Testis (tissue), 3 donors: ENCODE measurements around the gene FAM193A. TPM values are rescaled to one million over a fixed set of nuclear protein-coding genes. Genes with fewer than 3 reads are reported as not detected.
"Not testable (repeated sequence)": the region's sequence is repeated elsewhere in the genome, so short reads cannot be mapped to it uniquely, and the experiment has no call there.

Source experiments
- DNase-seq: peaks from one replicate; pipeline ENCODE4 v3.0.0-alpha.2; 2019
- H3K27ac ChIP-seq, 2 donors: fragments of 200-600 bp; sonication (generic); one replicate each; pipeline ENCODE4 v1.5.1; 2019
- H3K27me3 ChIP-seq: fragments of 200-600 bp; sonication (generic); one replicate; pipeline ENCODE4 v1.5.1; 2019
- H3K36me3 ChIP-seq: fragments of 200-600 bp; sonication (generic); one replicate; pipeline ENCODE4 v1.5.1; 2017; ENCODE audit warnings: low read depth; ENCODE audit errors: missing control alignments
- H3K4me1 ChIP-seq: fragments of 200-600 bp; sonication (generic); one replicate; pipeline ENCODE4 v1.5.1; 2019
- H3K4me3 ChIP-seq, 2 donors: fragments of 200-600 bp; sonication (generic); one replicate each; pipeline ENCODE4 v1.5.1; 2017 to 2019
- H3K9me3 ChIP-seq: fragments of 200-600 bp; sonication (generic); one replicate; pipeline ENCODE4 v1.5.1; 2017
- POLR2A ChIP-seq: fragments of 450-650 bp; IDR thresholded peaks from one replicate; pipeline ENCODE4 v1.6.1; 2017; ENCODE audit warnings: antibody characterized with exemption, mild to moderate bottlenecking, moderate library complexity
- WGBS, 2 donors: methylation state at CpG; one replicate each; pipeline ENCODE4 v1.1.5; 2018; 5-methylcytosine and 5-hydroxymethylcytosine counted together
- intact Hi-C: fragments of 100-400 bp; cut with DNase I; formaldehyde crosslinking; loops from one replicate; pipeline ENCODE4 v1.15.1; 2023; ENCODE audit warnings: low total_unique reads
- polyA plus RNA-seq: library from polyadenylated mRNA; stranded (reverse); fragments of 350-450 nt; fragmentation: Illumina TruSeq; extraction: RNeasy Lipid Tissue Mini Kit (QIAGEN cat#74804); gene quantifications from one replicate; pipeline ENCODE4 v1.2.3, GENCODE V29; 2014; ENCODE audit warnings: low read depth, low replicate concordance; ENCODE audit not compliant: insufficient read depth
- total RNA-seq, 2 donors: library from RNA; depleted of rRNA; stranded (reverse); fragments of >200 nt; gene quantifications; one replicate each; pipeline ENCODE4 v1.2.3, GENCODE V29; 2016
- TF ChIP-seq, protein P1 (sequence below), 3 experiments: fragments of 450-650 bp in 2 of 3; fragments of 200-600 bp in 1 of 3; sonication (generic) in 1 of 3; IDR thresholded peaks; one replicate each; pipeline ENCODE4 v1.5.1; 2016 to 2019; ENCODE audit warnings: antibody characterized with exemption in 3 of 3, mild to moderate bottlenecking in 2 of 3, moderate library complexity in 1 of 3

FAM193A gene
- total and polyA plus RNA-seq, 3 donors from 2014 or later = 50.4 to 92.4 (median 78.7) TPM

DNA sequence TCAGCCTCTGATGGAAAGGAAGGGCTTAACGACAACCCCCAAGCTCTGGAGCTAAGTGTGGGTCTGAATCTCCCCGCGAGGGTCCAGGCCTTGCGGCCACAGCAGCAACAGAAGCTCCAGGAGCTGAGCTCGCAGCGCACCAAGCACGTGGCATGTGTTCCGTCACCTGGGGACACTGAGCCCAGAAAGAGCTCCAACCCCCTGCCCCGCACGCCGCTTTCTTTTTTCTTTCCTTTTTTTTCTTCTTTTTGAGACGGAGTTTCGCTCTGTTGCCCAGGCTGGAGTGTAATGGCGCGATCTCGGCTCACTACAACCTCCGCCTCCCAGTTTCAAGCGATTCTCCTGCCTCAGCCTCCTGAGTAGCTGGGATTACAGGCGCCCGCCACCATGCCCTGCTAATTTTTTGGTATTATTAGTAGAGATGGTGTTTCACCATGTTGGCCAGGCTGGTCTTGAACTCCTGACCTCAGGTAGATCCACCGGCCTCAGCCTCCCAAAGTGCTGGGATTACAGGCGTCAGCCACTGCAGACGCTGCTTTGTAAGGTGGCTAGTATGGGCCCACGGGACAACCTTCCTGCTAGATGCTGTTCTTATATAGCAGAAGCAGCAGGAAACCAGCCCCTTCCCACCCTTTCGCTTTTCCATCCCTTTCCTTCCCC, 220.4 kb downstream of the FAM193A start:
- Histone ChIP-seq H3K27ac (peak overlapping the region; percentile 38 to 55), H3K4me3 (peak overlapping the region; percentile 56 to 79), H3K4me1 (peaks cover 12% of the 10 kb centered on the region), H3K36me3 (no peaks in the 10 kb centered on the region), H3K9me3 (no peaks in the 10 kb centered on the region), H3K27me3 (no peaks in the 10 kb centered on the region)
- intact Hi-C loops = no loop called here
- 43 to 49% methylated on average over 24 to 25 of the region's 25 CpGs for WGBS, 2 donors
- no peak for TF ChIP-seq POLR2A
- TF ChIP-seq, protein P1, sequence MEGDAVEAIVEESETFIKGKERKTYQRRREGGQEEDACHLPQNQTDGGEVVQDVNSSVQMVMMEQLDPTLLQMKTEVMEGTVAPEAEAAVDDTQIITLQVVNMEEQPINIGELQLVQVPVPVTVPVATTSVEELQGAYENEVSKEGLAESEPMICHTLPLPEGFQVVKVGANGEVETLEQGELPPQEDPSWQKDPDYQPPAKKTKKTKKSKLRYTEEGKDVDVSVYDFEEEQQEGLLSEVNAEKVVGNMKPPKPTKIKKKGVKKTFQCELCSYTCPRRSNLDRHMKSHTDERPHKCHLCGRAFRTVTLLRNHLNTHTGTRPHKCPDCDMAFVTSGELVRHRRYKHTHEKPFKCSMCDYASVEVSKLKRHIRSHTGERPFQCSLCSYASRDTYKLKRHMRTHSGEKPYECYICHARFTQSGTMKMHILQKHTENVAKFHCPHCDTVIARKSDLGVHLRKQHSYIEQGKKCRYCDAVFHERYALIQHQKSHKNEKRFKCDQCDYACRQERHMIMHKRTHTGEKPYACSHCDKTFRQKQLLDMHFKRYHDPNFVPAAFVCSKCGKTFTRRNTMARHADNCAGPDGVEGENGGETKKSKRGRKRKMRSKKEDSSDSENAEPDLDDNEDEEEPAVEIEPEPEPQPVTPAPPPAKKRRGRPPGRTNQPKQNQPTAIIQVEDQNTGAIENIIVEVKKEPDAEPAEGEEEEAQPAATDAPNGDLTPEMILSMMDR (IDR thresholded peaks at IDR 0.05) = no peak
- no peak for DNase-seq

DNA sequence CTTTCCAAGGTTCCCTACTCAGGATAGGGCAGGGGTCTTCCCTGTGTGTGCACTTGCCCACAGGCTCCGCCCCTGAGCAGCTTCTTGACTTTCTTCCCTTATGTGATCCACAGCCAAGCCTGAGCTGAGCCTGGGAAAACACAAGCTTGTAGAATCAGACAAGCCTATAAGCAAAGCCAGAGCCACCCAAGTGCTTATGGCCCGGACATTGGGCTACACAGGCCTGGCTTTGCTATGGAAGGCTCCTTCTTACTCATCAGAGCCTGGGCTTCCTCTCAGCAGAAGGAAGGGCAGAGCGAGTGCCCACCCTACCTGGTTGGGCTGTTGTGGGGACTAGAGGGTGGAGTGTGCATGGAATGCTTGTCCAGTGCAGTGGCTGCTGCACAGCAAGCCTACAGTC, 221.0 kb downstream of the FAM193A start:
- no peaks in the 10 kb centered on the region for H3K36me3 ChIP-seq
- TF ChIP-seq, protein P1 (IDR thresholded peaks at IDR 0.05) = no peak
- TF ChIP-seq POLR2A = no peak
- DNase-seq = no peak
- H3K27me3 ChIP-seq = no peaks in the 10 kb centered on the region
- no peaks in the 10 kb centered on the region for H3K9me3 ChIP-seq
- intact Hi-C loops = no loop called here
- 90 to 93% methylated on average over 2 to 3 of the region's 3 CpGs for WGBS, 2 donors
- H3K27ac ChIP-seq = no peak overlapping the region
- H3K4me3 ChIP-seq = no peak overlapping the region
- peaks cover 8% of the 10 kb centered on the region for H3K4me1 ChIP-seq

DNA sequence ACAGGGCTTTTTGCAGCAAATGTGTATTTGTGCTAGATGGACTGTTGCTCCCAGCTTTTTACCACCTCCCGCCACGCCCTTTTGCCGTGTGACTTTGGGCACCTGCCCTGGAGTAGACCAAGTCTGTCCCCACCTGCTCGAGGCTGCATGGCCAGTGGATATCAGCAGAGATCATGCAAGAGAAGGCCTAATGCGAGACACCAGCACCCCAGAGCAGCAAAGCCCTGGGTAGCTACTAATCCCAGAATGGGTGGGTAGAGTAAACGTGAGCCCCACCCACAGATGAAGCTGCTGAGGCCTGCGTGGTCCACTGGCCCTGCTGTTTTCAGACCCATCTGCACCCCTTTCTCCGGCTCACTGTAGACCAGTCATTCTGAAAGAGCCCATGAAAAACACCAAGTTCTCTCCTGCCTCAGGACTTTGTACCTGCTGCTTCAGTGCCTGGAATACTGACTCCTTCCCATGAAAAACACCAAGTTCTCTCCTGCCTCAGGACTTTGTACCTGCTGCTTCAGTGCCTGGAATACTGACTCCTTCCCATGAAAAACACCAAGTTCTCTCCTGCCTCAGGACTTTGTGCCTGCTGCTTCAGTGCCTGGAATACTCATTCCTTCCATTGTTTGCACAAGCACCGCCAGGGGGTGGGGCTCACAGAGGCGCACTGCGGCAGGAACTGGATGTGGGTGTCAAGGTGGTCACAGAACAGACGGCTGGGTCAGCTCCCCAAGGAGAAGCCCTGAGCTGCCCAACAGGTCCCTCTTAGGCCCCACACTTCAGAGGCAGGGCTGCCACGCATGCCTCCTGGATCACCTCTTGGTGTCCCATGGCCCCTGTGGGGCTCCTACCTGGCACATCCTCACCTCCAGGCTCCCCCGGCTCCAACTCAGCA, 224.8 kb downstream of the FAM193A start:
- H3K4me3 ChIP-seq = no peak overlapping the region
- no peak for TF ChIP-seq POLR2A
- TF ChIP-seq, protein P1 (IDR thresholded peaks at IDR 0.05) = no peak
- no peak for DNase-seq
- H3K27ac ChIP-seq = no peak overlapping the region
- WGBS, 2 donors = 90 to 92% methylated on average over 11 to 14 of the region's 14 CpGs
- no peaks in the 10 kb centered on the region for H3K36me3 ChIP-seq
- H3K4me1 ChIP-seq = peaks cover 4% of the 10 kb centered on the region
- no peaks in the 10 kb centered on the region for H3K27me3 ChIP-seq
- intact Hi-C loops = loop anchor here (10.0 kb wide), 2 partner anchors 174 to 284 kb away; no protein-coding TSS in a partner anchor
- H3K9me3 ChIP-seq = no peaks in the 10 kb centered on the region

DNA sequence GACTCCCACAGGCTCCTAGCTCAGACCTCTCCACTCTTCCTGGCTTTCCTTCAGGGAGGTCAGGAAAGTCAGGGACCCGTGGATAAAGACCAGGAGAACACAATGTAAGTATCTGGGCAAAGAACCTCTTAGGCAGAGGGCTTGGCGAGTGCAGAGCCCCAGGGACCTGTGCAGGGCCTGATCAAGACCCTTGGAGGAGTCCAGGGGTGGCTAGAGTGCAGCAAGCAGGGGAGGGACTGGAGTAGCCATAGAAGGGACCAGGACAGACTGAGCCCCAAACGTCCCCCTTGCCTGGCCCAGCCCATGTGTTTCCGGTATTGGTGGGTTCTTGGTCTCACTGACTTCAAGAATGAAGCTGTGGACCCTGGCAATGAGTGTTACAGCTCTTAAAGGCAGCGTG, 225.6 kb downstream of the FAM193A start:
- Histone ChIP-seq H3K27me3 (no peaks in the 10 kb centered on the region), H3K4me1 (no peaks in the 10 kb centered on the region), H3K36me3 (no peaks in the 10 kb centered on the region), H3K4me3 (no peak overlapping the region), H3K27ac (no peak overlapping the region), H3K9me3 (no peaks in the 10 kb centered on the region)
- DNase-seq = no peak
- intact Hi-C loops = loop anchor here (10.0 kb wide), 2 partner anchors 173 to 283 kb away; no protein-coding TSS in a partner anchor
- TF ChIP-seq, protein P1 (IDR thresholded peaks at IDR 0.05) = no peak
- TF ChIP-seq POLR2A = no peak
- 66 to 68% methylated on average over 4 to 5 of the region's 5 CpGs for WGBS, 2 donors

DNA sequence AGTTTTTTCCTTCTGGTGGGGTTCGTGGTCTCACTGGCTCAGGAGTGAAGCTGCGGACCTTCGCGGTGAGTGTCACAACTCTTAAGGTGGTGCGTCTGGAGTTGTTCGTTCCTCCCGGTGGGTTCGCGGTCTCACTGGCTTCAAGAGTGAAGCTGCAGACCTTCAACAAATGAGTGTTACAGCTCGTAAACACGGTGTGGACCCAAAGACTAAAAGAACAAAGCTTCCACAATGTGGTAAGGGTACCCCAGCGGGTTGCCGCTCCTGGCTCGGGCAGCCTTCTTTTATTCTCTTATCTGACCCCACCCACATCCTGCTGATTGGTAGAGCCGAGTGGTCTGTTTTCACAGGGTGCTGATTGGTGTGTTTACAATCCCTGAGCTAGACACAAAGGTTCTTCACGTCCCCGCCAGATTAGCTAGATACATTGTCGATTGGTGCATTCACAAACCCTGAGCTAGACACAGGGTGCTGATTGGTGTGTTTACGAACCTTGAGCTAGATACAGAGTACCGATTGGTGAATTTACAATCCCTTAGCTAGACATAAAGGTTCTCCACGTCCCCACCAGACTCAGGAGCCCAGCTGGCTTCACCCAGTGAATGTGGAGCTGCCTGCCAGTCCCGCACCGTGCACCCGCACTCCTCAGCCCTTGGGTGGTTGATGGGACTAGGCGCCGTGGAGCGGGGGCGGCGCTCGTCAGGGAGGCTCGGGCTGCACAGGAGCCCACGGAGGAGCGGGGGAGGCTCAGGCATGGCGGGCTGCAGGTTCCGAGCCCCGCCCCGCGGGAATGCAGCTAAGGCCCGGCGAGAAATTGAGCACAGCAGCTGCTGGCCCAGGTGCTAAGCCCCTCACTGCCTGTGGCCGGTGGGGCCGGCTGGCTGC, 226.3 kb downstream of the FAM193A start:
- not testable (repeated sequence) for H3K27me3 ChIP-seq, H3K4me1 ChIP-seq, H3K9me3 ChIP-seq, H3K36me3 ChIP-seq
- WGBS, 2 donors = 71 to 89% methylated on average over 28 to 39 of the region's 42 CpGs
- intact Hi-C loops = loop anchor here (10.0 kb wide), 2 partner anchors 172 to 282 kb away; no protein-coding TSS in a partner anchor
- peak overlapping the region; percentile 56 to 67 for H3K4me3 ChIP-seq
- peak overlapping the region in 1 of 2 donors; percentile 80 for H3K27ac ChIP-seq
- DNase-seq = peak; percentile 60
